ENCODE results near the gene GAS2L1. TPM values are rescaled to one million over a fixed set of nuclear protein-coding genes. Genes with fewer than 3 reads are reported as not detected.

Gene GAS2L1
- total and polyA plus RNA-seq, 10 donors = 7.0 to 41.5 (median 28.3) TPM

- H3K27ac ChIP-seq = no peak overlapping the region
- no peaks in the 10 kb centered on the region for H3K27me3 ChIP-seq (replicated peaks in 1 of 7)
- no peak for DNase-seq
- WGBS, 5 donors = 91 to 95% (median 93%) methylated on average over 22 to 23 of the region's 23 CpGs
- H3K9me3 ChIP-seq = no peaks in the 10 kb centered on the region
- peaks cover 0 to 11% (median 2%) of the 10 kb centered on the region in 6 donors for H3K4me1 ChIP-seq
- intact Hi-C loops (cut with DNase I; ENCODE audit: low total_unique reads) = no loop called here
- peaks cover 0 to 100% (median 100%) of the 10 kb centered on the region in 6 donors for H3K36me3 ChIP-seq
- no peak overlapping the region for H3K4me3 ChIP-seq
- TF ChIP-seq POLR2AphosphoS5 (IDR thresholded peaks at IDR 0.05) (peak in 1 of 3 donors; percentile 26), CTCF (IDR thresholded peaks at IDR 0.05 in 8 of 11, conservative IDR thresholded peaks at IDR 0.05 in 3 of 11) (no peak)
Observed at GRCh38 chr22:29339381-29340235, 33.2 kb downstream of the GAS2L1 start.

DNA sequence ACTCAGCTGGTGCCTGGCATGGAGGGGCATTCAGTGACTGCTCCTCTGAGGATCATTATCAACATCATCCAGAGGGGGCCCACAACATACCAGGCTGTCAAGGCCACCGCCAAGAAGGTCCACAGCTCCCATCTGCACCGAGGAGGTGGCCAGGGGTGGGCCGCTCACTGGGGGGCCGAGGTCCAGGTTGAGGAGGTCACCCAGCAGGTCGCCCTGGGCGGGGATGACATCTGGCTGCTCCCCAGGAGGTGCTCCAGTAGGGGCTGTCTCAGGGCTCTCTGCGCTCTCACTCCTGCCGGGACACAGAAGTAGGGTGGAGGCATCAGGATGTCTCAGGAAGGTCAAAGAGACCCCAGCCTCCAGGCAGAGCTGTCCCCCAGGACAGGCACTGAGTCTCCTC is 34.1 kb downstream of the GAS2L1 start:
- H3K36me3 ChIP-seq = peaks cover 0 to 100% (median 97%) of the 10 kb centered on the region in 6 donors

DNA sequence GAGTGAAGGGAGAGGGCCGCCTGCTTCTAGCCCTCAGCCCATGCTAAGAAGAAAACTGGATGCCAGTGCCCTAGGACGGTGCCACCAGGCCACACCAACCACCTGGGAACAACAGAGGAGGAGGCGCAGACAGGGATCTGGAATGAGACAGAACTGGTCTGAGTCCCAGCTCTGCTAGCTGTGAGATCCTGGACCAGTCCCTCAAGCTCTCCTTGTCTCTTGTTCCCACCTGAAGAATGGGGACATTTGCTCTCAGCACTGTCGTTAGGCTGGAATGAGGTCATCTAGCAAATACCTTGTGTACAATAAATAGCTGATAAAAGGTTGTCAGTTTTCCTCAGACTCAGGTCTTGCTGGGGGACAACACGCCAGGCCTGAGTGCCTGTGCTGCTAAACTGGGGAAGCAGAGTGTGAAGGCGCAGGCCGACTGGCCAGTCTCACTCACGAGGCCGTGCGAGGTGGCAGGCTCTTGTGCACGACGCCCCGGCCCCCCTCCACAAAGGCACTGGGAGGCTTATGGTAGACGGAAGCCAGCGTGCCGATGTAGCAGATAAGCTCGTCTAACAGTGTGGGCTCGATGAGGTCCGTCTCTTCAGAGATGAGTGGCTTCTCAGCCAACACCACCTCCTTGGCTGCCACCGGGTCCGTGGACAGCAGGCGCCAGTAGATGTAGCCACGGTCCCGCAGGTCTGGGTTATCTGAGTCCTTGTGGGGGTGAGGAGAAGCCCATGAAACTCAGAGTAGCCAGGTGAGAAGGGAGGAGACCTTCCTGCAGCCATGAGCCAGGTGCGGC is 34.8 kb downstream of the GAS2L1 start:
- no peak for TF ChIP-seq CTCF (IDR thresholded peaks at IDR 0.05 in 8 of 11, conservative IDR thresholded peaks at IDR 0.05 in 3 of 11)
- peak in 2 of 3 donors; percentile 18 to 52 for TF ChIP-seq POLR2AphosphoS5 (IDR thresholded peaks at IDR 0.05)
- intact Hi-C loops (cut with DNase I; ENCODE audit: low total_unique reads) = no loop called here
- DNase-seq = no peak
- Histone ChIP-seq H3K27ac (no peak overlapping the region), H3K36me3 (peaks cover 0 to 100% (median 97%) of the 10 kb centered on the region in 6 donors), H3K9me3 (no peaks in the 10 kb centered on the region), H3K4me3 (no peak overlapping the region), H3K4me1 (peaks cover 0 to 11% (median 2%) of the 10 kb centered on the region in 6 donors), H3K27me3 (replicated peaks in 1 of 7) (no peaks in the 10 kb centered on the region)
- WGBS, 5 donors = 96 to 98% (median 96%) methylated on average over 8 to 25 of the region's 25 CpGs

More for the DNA sequence above, 34.1 kb downstream of the GAS2L1 start:
- Histone ChIP-seq H3K9me3 (no peaks in the 10 kb centered on the region), H3K27ac (no peak overlapping the region), H3K4me3 (no peak overlapping the region), H3K27me3 (replicated peaks in 1 of 7) (no peaks in the 10 kb centered on the region), H3K4me1 (peaks cover 0 to 11% (median 2%) of the 10 kb centered on the region in 6 donors)
- WGBS, 5 donors = 91 to 100% (median 94%) methylated on average over 5 to 8 of the region's 8 CpGs
- TF ChIP-seq POLR2AphosphoS5 (IDR thresholded peaks at IDR 0.05) (peak in 1 of 3 donors; percentile 36), CTCF (IDR thresholded peaks at IDR 0.05 in 8 of 11, conservative IDR thresholded peaks at IDR 0.05 in 3 of 11) (no peak), POLR2A (IDR thresholded peaks at IDR 0.05) (no peak)
- no peak for DNase-seq
- intact Hi-C loops (cut with DNase I; ENCODE audit: low total_unique reads) = no loop called here

DNA sequence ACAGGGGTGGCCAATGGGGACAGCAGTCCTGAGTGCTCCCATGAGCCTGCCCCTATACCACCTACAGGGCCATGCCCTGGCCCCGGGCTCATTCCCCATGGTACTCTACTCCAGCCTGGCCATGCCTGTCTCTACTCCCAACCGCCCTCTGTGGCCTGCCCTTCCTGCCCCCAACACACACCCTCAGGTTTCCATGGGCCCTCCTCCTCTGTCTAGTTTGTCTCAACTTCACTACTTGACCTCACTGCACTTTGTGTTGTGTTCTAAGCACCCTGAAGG is 35.3 kb downstream of the GAS2L1 start:
- intact Hi-C loops (cut with DNase I; ENCODE audit: low total_unique reads) = no loop called here
- TF ChIP-seq POLR2A (IDR thresholded peaks at IDR 0.05) (no peak), CTCF (IDR thresholded peaks at IDR 0.05 in 8 of 11, conservative IDR thresholded peaks at IDR 0.05 in 3 of 11) (no peak), POLR2AphosphoS5 (IDR thresholded peaks at IDR 0.05) (no peak)
- Histone ChIP-seq H3K36me3 (peaks cover 0 to 100% (median 97%) of the 10 kb centered on the region in 6 donors), H3K4me1 (peaks cover 0 to 9% (median under 1%) of the 10 kb centered on the region in 6 donors), H3K9me3 (no peaks in the 10 kb centered on the region), H3K27ac (no peak overlapping the region), H3K4me3 (no peak overlapping the region), H3K27me3 (replicated peaks in 1 of 7) (no peaks in the 10 kb centered on the region)
- WGBS, 5 donors = 85 to 97% (median 91%) methylated on average over 2 of the region's 2 CpGs
- no peak for DNase-seq
